ENCODE measurements around the gene C5. TPM values are rescaled to one million over a fixed set of nuclear protein-coding genes. Genes with fewer than 3 reads are reported as not detected.

Gene C5
- total and polyA plus RNA-seq, 9 of the 15 experiments (the other 6 are each of a cell fraction or from before 2014, with no cell fraction given), result 0.08 to 0.91 (median 0.42) TPM

- TF ChIP-seq STAT6 (CRISPR knock-in tag; IDR thresholded peaks at IDR 0.05), result peak; percentile 55; the same call in 1 of the 2 replicates
- TF ChIP-seq CBX3 (IDR thresholded peaks at IDR 0.05; ENCODE audit: borderline replicate concordance in 1 of 2, low read length in 2 of 2), result peak in 1 of 2 experiments; percentile 96; a peak in 1 of 3 replicates
- TF ChIP-seq RBM34 (IDR thresholded peaks at IDR 0.05; ENCODE audit: borderline replicate concordance, insufficient read depth, low read length), result no peak
- peak in 1 of 2 experiments; percentile 93; a peak in 2 of 4 replicates for TF ChIP-seq TEAD1 (CRISPR knock-in tag; IDR thresholded peaks at IDR 0.05)
- TF ChIP-seq ZNF324 (CRISPR knock-in tag; IDR thresholded peaks at IDR 0.05), result no peak
- no peak for TF ChIP-seq ESRRB (CRISPR knock-in tag; IDR thresholded peaks at IDR 0.05; ENCODE audit: borderline replicate concordance)
- no peak for TF ChIP-seq OTX1 (CRISPR knock-in tag; IDR thresholded peaks at IDR 0.05)
- no peak for TF ChIP-seq SETDB1 (IDR thresholded peaks at IDR 0.05; ENCODE audit: low read length)
- TF ChIP-seq HMBOX1 (IDR thresholded peaks at IDR 0.05), result no peak
- no peak for TF ChIP-seq ATF3 (IDR thresholded peaks at IDR 0.05)
- TF ChIP-seq ATF3 (CRISPR knock-in tag; conservative IDR thresholded peaks at IDR 0.05), result peak; percentile 92
- TF ChIP-seq SIX5 (IDR thresholded peaks at IDR 0.05; ENCODE audit: borderline replicate concordance in 1 of 2, insufficient read depth in 1 of 2, low read depth in 1 of 2, low read length in 2 of 2), result no peak
- TF ChIP-seq NR3C1 (CRISPR knock-in tag; IDR thresholded peaks at IDR 0.05), result peak; percentile 90; the same call in 1 of the 2 replicates
- no peak for TF ChIP-seq HEY1 (CRISPR knock-in tag; IDR thresholded peaks at IDR 0.05; ENCODE audit: borderline replicate concordance)
- peak; percentile 68 for TF ChIP-seq PHF20 (IDR thresholded peaks at IDR 0.05; ENCODE audit: partially characterized antibody)
- TF ChIP-seq ZEB2 (IDR thresholded peaks at IDR 0.05), result no peak
- no peak for TF ChIP-seq RAD51 (IDR thresholded peaks at IDR 0.05; ENCODE audit: borderline replicate concordance, low read depth)
- TF ChIP-seq ZBTB5 (IDR thresholded peaks at IDR 0.05), result no peak
- TF ChIP-seq PCBP1 (IDR thresholded peaks at IDR 0.05; ENCODE audit: low read depth, low read length, poor library complexity, severe bottlenecking), result peak; percentile 87
- peak in 1 of 2 experiments; percentile 39; a peak in 1 of 4 replicates for TF ChIP-seq SRF (CRISPR knock-in tag; IDR thresholded peaks at IDR 0.05)
- TF ChIP-seq SMARCA5 (IDR thresholded peaks at IDR 0.05), result no peak
Observed at GRCh38 chr9:121074370-121075250, 24.5 kb upstream of the C5 start, which contains the start of gene CNTRL (continued).
